RWPE1 (cell line): ENCODE data around the gene ZGPAT.
A peak's percentile ranks its signal among the peaks of the same experiment; 100 is the strongest.

Experiments
- CTCF ChIA-PET: fragments of 350-600 bp; sonication (Branson Sonifier 250); formaldehyde crosslinking; extraction: SDS; loops from one replicate; lab custom pipeline; 2021; lab: Yijun Ruan, JAX
- POLR2A ChIA-PET: fragments of 400-600 bp; formaldehyde crosslinking; extraction: SDS; loops from one replicate; lab custom pipeline; 2020; ENCODE audit warnings: antibody characterized with exemption; ENCODE audit not compliant: low non-redundant PET; lab: Yijun Ruan, JAX
- DNase-seq: peaks from one replicate; pipeline ENCODE4 v3.0.0; 2012; ENCODE audit warnings: low spot score
- H3K27ac ChIP-seq: fragments of 450-650 bp; 2 replicates; pipeline ENCODE4 v1.5.1; 2017
- TF ChIP-seq, protein P1 (sequence below): fragments of 450-650 bp; conservative IDR thresholded peaks from 2 replicates; pipeline ENCODE4 v1.5.1; 2017; ENCODE audit warnings: low read depth, mild to moderate bottlenecking

Gene ZGPAT

DNA sequence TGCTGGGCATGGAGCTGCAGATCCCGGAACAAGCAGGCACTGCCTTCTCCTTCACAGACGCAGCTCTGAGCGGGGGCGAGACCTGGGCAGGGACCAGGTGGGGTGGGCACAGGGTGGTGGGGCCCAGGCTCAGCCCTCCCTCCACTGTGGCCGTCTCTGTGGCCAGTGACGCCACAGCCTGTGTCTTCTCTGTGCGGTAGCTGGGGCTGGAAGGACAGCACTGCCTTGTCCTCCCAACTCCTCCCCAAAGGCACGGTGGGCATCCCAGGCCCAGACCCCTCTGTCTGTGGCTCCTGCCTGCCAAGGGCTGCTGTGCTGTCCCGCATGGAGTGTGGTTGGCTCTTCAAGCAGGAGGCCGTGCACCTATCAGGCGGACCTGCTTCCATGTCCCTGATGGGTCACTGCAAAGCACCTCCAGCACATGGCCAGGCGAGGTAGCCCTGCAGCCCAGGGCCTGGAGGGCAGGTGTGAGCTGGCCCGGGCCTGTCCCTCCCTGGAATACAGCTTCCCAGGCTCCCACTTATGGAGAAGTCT lies 26.2 kb upstream of the ZGPAT start:
- no peak for DNase-seq
- ChIA-PET POLR2A (interaction anchor here (0.7 to 1.8 kb wide), 4 partner anchors 17 to 145 kb away, joined by 3 to 8 read pairs (median 4); partner anchors contain the start of genes GMEB2 and PTK6), CTCF (interaction anchor here (0.5 to 1.3 kb wide), 4 partner anchors 37 to 359 kb away, joined by 3 to 5 read pairs (median 4); partner anchors contain the start of gene PTK6)
- TF ChIP-seq, protein P1, sequence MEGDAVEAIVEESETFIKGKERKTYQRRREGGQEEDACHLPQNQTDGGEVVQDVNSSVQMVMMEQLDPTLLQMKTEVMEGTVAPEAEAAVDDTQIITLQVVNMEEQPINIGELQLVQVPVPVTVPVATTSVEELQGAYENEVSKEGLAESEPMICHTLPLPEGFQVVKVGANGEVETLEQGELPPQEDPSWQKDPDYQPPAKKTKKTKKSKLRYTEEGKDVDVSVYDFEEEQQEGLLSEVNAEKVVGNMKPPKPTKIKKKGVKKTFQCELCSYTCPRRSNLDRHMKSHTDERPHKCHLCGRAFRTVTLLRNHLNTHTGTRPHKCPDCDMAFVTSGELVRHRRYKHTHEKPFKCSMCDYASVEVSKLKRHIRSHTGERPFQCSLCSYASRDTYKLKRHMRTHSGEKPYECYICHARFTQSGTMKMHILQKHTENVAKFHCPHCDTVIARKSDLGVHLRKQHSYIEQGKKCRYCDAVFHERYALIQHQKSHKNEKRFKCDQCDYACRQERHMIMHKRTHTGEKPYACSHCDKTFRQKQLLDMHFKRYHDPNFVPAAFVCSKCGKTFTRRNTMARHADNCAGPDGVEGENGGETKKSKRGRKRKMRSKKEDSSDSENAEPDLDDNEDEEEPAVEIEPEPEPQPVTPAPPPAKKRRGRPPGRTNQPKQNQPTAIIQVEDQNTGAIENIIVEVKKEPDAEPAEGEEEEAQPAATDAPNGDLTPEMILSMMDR = no peak
- H3K27ac ChIP-seq = peak overlapping the region; percentile 89

DNA sequence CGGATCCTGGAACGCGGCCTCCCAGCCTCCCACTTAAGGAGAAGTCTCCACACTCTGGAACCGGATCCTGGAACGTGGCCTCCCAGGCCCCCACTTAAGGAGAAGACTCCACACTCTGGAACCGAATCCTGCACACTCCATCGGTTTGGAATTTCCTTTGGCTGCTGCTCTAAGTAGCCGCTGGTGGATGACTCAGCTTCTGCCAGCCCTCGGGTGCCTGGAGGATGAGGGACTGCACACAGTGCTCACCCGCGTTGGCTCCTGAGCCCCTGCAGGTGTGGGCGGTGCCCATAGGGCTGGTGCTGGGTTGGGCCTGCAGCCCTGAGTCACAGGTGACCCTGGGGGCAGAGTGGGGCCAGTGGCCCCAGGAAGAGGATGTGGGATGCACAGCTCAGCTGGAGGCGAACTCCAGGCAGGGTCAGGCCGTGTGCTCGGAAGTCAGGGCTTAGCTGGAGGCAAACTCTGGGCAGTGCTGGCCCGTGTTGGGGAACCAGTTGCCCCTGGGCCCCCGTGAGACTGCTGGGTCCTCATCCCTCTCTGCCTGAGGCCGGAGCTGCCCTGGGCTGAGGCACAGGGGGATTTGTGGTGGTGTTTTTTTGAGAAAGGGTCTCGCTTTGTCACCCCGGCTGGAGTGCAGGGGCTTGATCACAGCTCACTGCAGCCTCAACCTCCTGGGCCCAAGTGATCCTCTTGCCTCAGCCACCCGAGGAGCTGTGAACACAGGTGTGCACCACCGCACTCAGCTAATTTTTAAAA lies 25.3 kb upstream of the ZGPAT start:
- peak; percentile 99 for DNase-seq
- TF ChIP-seq, protein P1 = no peak
- ChIA-PET POLR2A (interaction anchor here (0.7 to 1.8 kb wide), 9 partner anchors 10 to 146 kb away, joined by 3 to 8 read pairs (median 3); partner anchors contain the start of genes GMEB2 and PTK6), CTCF (interaction anchor here (0.6 to 1.3 kb wide), 6 partner anchors 16 to 292 kb away, joined by 4 to 6 read pairs (median 4); partner anchors contain the start of gene PTK6)
- H3K27ac ChIP-seq = peak overlapping the region; percentile 89

DNA sequence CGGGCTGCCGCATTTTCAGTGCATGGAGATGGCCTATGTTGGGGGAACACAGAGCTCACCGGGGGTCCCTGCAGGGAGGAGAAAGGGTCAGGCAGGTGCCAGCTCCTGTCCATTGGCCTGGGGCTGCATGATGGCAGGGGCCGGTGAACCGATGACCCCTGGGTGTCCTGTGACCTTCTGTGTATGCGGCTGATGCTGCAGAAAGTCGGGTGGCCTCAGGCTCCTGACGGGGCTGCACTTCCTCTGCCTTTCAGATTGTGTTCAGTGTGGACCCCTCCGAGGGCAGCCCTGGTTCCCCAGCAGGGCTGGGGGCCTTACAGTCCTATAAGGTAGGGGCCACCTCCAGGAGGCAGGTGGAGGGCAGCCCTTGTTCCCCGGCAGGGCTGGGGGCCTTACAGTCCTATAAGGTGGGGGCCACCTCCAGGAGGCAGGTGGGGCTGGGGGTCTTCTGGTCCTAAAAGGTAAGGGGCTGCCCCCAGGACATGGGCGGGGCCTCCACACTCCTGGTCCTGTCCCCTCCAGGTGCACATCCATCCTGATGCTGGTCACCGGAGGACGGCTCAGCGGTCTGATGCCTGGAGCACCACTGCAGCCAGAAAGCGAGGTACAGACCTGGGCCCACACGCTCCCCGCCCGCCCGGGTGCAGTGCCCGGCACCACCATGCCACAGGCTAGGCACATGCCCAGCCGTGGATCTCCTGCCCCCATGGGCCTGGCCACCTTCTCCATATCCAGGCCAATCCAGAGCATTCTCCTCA lies 22.4 kb upstream of the ZGPAT start:
- TF ChIP-seq, protein P1 = no peak
- peak overlapping the region; percentile 89 for H3K27ac ChIP-seq
- CTCF ChIA-PET = interaction anchor here (0.6 kb wide), 1 partner anchor 53 kb away, joined by 3 read pairs; no protein-coding TSS in a partner anchor
- POLR2A ChIA-PET = no interaction called here
- no peak for DNase-seq

DNA sequence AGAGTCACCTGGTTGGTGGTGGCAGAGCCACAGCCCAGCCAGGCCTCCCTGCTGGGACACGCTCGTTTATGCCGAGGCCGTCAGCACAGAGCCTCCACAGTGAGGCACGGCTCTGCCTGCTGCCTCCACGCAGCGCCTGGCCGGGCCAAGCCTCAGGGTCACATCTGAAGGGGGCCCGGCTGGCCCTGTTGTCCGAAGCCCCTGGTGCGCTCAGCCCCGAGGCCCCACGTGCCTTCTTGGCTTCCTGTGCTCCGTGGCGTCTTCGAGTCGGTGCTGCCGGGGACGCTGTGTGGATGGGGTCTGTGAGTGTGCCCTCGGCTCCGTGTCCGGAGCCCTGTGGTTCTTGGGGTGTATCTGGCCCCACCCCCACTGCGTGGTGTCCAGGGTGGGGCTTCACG lies 21.7 kb upstream of the ZGPAT start:
- TF ChIP-seq, protein P1 = no peak
- DNase-seq = no peak
- peak overlapping the region; percentile 89 for H3K27ac ChIP-seq
- POLR2A ChIA-PET = no interaction called here
- CTCF ChIA-PET = interaction anchor here (0.6 kb wide), 1 partner anchor 54 kb away, joined by 3 read pairs; no protein-coding TSS in a partner anchor

DNA sequence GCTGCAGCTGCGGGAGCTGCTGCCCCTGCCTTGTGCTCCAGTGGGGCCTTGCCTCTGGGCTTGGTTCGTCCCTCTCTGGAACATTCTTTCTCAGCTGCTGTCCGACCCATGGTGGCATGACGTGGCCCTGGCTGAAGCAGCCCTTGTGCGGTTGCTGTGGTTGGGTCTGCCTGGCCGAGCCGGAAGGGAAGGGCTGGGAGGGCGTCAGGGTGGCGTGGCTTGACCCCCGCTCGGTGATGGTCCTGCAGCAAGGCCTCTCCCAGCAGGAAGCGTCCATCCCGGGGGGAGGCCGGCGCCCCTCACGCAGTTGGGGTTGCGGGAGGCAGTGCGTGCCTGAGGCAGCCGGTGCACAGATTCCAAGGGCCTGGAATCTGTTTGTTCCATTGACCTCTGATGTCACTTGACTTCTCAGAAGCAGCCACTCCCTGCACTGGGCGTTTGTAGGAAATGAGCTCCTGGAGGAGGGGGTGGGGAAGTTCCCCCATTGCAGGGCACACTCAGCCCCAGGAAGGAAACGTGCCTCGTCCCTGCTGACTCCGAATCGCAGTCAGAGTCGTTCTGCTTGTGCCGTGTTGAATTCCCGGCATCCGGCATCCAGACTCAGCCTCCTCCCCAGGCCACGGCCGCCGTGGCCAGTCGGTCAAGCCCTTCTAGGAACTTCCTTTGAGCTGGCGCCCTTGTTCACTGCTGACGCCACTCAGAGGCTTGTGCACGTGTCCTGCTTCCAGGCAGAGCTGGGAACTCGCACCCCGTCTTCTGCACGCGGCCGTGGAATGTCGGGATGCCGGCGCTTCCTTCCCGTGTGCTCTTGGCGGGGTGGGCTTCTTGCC lies 21.1 kb upstream of the ZGPAT start:
- ChIA-PET POLR2A (interaction anchor here (0.6 kb wide), 2 partner anchors 12 to 36 kb away, joined by 3 to 6 read pairs; no protein-coding TSS in a partner anchor), CTCF (interaction anchor here (0.6 to 0.7 kb wide), 3 partner anchors 55 to 400 kb away, joined by 3 read pairs; no protein-coding TSS in a partner anchor)

More for the DNA sequence above, 21.1 kb upstream of the ZGPAT start:
- TF ChIP-seq, protein P1 = no peak
- H3K27ac ChIP-seq = peak overlapping the region; percentile 89
- peak; percentile 76 for DNase-seq
